GM21825 (cell line): ENCODE measurements around the gene ZDHHC24.
A peak's percentile ranks its signal among the peaks of the same experiment; 100 is the strongest.
"Not testable (repeated sequence)": the region's sequence is repeated elsewhere in the genome, so short reads cannot be mapped to it uniquely, and the experiment has no call there.

Experiments
- ATAC-seq: cut with Tn5 transposase; IDR thresholded peaks from one replicate; pipeline ENCODE4 v1.9.1; 2021; ENCODE audit warnings: mild to moderate bottlenecking, moderate library complexity; ENCODE audit not compliant: unreplicated experiment

The ZDHHC24 gene, protein sequence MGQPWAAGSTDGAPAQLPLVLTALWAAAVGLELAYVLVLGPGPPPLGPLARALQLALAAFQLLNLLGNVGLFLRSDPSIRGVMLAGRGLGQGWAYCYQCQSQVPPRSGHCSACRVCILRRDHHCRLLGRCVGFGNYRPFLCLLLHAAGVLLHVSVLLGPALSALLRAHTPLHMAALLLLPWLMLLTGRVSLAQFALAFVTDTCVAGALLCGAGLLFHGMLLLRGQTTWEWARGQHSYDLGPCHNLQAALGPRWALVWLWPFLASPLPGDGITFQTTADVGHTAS

DNA sequence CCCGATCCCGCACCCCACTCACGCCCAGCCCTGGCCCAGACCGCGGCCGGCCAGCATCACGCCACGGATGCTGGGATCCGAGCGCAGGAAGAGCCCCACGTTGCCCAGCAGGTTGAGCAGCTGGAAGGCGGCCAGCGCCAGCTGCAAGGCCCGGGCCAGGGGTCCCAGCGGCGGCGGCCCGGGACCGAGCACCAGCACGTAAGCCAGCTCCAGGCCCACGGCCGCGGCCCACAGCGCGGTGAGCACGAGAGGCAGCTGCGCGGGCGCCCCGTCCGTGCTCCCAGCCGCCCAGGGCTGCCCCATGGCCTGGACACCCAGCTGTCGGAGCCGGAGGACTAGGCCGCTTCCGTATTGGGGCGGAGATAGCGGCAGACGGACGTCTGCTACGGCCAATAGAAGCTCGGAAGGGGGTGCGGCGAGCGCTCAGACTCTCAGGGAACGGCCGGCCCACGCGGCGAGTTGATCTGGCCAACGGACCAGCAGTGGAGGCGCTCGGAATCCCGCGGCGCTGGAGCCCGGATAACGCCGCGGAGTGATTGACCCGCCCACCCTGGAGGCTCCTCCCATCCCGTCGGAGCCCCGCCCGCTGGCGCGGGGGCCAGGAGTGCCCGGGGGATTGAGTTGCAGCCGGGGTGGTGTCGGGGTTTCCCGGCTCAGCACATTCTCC is at the start of gene ZDHHC24:
TSS of gene ZDHHC24 (minus strand) at position 348 of the 667 bp plus-strand sequence. CDS start at position 303, 45 bp downstream.
- ATAC-seq: peak; percentile 74

DNA sequence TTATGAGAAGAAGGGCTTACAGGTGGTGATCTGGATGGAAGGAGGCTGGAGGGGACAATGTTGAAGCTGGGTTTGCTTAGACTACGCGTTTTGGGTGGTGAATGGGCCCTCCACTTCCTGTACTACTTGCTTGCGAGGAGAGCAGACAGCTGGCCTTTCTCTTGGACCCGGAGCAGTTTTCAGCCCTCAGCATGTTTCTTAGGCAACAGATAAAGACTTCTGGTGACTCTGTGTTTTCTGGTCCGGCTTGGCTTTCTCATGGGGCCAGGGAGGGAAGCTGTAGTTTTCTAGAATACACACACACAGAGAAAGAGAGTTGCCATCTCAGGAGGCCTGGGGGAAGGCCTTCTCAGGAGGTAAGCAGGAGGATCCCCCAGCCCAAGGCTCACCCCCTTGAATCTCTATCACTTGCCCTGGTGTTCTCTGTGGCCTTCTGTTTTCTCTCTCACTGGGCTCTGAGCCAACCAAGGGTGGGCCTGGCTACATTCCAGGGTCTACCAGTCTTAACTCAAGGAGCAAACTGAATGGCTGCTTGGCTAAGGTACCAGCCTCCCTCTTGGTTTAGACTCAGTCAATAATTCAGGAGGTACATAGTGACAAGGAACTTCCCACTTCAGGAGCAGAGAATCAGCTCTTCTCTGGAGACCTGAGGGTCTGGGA is 49.5 kb upstream of the ZDHHC24 start:
- no peak for ATAC-seq

DNA sequence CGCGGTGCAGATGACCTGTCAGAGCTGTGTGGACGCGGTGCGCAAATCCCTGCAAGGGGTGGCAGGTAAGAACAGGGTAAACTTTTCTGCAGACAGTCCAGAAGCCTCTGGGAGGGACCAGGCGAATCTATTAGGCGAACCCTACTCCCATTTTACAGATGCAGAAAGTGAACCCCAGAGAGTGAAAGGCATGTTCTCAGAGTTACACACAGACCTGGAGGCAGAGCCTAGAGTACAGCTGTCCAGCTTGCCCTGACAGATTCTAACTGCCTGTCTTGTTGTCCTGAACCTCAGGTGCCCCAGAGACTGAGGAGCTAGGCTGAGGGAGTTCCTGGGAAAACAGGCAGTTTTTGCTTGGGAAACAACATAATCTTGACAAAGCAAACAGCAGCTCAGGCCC is 47.8 kb upstream of the ZDHHC24 start:
- no peak for ATAC-seq

DNA sequence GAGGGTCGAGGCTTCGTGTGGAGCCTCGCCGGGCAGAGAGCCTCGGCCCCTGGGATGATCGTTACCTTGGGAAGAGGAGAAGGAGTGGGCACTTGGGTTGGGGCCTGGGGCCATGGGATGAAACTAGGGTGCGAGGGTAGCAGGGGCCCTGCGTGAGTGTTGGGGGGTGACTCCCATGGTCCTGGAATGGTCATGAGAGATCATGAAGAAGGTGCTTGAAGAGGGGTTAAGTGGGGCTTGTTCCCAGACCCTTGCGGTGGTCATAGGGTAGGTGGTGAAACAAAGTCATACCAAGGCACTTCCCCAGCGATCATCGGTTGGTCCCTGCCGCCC is 47.4 kb upstream of the ZDHHC24 start:
- ATAC-seq: peak; percentile 2

DNA sequence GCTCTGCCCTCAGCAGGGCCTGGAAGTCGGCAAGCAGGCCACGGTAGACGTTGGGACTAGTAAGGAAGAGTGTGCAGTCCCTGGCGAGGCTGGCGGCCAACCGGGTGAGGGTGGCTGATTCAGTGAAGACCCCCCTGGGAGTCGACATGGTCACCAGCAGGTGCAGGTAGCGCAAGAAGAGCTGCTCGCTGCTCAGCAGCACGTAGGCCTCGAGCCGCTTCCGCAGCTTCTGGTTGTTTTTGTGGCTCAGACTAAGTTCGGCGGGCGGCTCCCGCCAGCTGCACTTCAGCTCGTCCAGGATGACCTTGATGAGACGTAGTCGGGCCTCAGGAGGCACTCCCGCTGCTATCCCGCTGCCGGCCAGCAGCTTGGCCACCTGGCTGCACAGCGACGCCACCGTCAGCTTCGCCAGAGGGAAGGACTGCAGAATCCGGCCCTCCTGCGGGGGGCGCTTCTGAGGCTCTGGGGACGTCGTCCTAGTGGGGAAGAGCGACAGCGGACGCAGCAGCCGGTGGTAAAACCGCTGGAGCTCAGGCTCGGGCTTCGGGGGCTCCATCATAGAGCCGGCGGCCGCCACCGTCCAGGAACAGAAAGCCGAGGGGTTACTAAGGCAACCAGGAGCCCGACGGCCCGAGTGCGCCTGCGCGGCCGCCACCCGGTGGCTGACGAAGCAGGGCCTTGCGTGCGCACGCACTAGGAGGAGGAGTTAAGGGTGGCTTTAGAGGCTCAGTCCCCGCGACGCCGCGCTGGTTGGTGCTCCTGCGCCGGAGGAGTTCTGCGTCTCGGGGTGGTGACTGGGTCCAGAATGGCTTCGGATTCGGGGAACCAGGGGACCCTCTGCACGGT is 46.8 kb upstream of the ZDHHC24 start, which contains the start of the genes CCDC87 and CCS:
TSS of gene CCDC87 (minus strand) at position 607 of the 846 bp plus-strand sequence. CDS start at position 559, 48 bp downstream.
TSS of gene CCS (plus strand) at position 729 of the 846 bp plus-strand sequence. CDS start at position 806, 77 bp downstream.
- ATAC-seq: peak; percentile 86

DNA sequence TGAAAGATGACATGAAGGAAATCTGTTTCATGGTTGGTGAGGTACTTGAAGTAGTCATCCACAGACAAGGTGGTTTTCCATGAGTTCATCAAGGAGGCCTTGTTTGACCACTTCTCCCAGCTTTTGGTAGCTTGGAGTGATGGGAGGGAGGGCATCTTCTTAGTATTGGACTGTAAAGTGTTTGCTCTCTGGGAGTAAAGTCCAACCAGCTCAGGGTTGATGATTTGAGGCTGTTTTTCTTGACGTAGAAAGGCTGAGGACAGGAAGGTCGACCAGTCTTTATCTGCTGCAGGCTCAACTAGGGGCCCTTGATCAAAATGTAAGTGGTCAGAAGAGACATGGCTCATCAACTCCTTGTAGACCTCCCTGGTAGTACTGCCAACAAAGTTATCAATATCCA is 45.3 kb upstream of the ZDHHC24 start:
- no peak for ATAC-seq

GRCh38 chr11:66589996-66590675 is 44.3 kb upstream of the ZDHHC24 start:
- no peak for ATAC-seq

- ATAC-seq: not testable (repeated sequence)
These were observed 43.5 kb upstream of the ZDHHC24 start for GRCh38 chr11:66589315-66589714.

- no peak for ATAC-seq
These were observed 40.3 kb upstream of the ZDHHC24 start for GRCh38 chr11:66586136-66586535.

- not testable (repeated sequence) for ATAC-seq
These were observed 39.6 kb upstream of the ZDHHC24 start for GRCh38 chr11:66585447-66585846.

DNA sequence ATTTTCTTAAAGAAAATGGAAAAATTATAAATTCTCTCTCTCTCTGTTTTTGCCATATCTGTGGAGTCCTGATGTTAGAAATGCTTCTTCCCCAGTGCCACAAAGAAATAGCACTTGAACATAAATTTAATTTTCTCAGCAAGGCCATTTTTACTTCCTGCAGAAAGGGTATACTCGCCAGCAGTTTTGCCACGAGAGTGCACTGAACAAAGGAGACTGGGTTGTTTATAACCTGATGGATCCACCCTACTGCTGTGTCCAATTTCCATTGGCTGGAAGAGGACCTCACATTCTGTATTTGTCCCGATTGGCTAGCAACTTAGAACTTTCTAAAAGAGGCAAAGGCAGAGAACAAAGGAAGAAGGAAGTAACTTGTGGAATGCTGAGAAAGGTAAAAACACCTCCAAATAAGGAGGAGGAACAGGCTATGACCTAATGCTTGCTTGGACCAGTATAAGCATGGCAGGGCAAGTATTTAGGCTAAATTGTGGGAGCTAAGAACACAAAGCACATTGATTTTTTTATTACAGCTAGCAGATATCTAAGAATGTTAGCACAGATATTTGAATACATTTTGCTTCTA is 36.8 kb upstream of the ZDHHC24 start:
- ATAC-seq: not testable (repeated sequence)

- ATAC-seq: no peak
These were observed 35.4 kb upstream of the ZDHHC24 start for GRCh38 chr11:66581261-66581660.

- ATAC-seq: no peak
These were observed 35.0 kb upstream of the ZDHHC24 start for GRCh38 chr11:66580803-66581202.

GRCh38 chr11:66579017-66579606 is 33.3 kb upstream of the ZDHHC24 start:
- no peak for ATAC-seq

- ATAC-seq: no peak
These were observed 25.0 kb upstream of the ZDHHC24 start for GRCh38 chr11:66570850-66571180.

DNA sequence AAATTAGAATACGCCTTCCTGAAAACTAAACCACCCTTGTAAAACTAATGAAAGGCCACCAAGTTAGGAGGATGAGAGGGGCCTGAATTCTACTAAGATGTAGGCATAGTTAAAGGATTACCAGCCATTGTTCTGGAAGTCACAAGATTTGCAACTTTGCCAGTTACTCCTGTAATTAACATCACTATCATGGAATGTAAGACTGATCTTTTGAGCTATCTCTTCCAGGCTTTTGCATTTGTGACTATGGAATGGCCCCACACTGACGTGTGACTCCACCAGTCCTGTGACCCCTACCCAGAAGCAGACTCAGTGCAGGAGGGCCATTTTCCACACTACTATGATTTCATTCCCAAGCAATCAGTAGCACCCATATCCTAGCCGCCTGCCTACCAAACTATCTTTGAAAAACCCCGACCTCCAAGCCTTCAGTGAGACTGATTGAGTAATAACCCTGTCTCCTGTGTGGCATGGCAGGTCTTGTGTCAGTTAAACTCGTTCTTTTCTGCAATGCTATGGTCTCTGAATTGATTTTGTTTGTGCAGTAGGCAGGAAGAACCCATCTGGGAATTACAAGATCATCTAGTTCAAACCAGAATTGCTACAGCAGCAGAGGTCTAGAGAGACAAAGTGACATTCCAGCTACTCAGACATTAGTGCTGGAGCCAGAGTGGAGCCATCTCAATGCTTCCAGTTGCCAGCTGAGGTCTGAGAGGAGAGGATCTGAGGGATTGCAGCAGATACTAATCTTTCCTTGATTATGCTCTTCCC is 24.4 kb upstream of the ZDHHC24 start:
- no peak for ATAC-seq

DNA sequence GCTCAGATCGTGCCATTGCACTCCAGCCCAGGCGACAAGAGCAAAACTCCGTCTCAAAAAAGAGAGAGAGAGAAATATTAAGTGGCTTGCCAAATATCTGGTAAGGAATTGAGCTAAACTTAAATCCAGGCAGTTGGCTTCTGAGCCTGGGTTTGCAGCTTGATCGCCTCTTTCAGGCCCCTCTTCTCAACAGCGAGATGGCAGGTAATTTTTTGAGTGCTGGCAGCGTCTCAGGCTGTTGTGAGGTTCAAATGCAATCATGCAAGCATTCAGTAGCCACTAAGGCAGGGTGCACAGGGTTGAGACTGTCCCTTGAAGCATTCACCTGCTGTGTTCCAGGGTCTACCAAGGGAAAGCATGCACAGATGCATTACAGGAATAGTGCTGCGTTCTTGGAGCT is 23.2 kb upstream of the ZDHHC24 start:
- ATAC-seq: no peak

- ATAC-seq: peak; percentile 44
These were observed 22.5 kb upstream of the ZDHHC24 start, which contains the start of gene CTSF for GRCh38 chr11:66568124-66568916. TSS of gene CTSF (minus strand) at chr11:66568606. CDS start at chr11:66568486, 120 bp downstream.
